MM.1S (cell line): ENCODE data around the gene GJB5.

Experiments used
- EZH2 ChIP-seq: fragments of 300-600 bp; sonication (generic); optimal IDR thresholded peaks from 2 replicates; pipeline ENCODE3; 2017; ENCODE audit warnings: low read depth, mild to moderate bottlenecking, antibody characterized with exemption, low read length, mixed read lengths
- EZH2phosphoT487 ChIP-seq: fragments of 300-600 bp; sonication (generic); IDR thresholded peaks from 2 replicates; pipeline ENCODE4 v1.6.1; 2018; ENCODE audit warnings: antibody characterized with exemption, low read length
- TF ChIP-seq, protein P1 (sequence below): fragments of 300-600 bp; sonication (generic); IDR thresholded peaks from 2 replicates; pipeline ENCODE4 v1.5.1; 2016; ENCODE audit warnings: antibody characterized with exemption, low read length, mixed read lengths

DNA sequence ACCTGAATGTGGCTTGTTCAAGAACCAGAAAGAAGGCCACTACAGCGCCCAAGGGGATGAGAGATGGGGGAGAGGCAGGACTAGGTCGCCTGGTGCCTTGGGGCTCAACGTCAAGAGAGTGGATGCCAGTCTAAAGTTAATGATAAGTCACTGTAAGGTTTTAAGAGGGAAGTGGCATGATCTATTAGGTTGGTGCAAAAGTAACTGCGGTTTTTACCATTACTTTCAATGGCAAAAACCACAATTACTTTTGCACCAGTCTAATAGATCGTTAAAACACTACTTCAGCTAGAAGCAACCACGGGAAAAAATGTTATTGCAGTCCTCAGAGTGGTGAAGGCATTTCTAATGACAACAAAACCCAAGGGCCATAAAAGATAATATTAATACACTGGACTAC is 23.5 kb downstream of the GJB5 start:
- no peak for TF ChIP-seq EZH2
- TF ChIP-seq, protein P1, sequence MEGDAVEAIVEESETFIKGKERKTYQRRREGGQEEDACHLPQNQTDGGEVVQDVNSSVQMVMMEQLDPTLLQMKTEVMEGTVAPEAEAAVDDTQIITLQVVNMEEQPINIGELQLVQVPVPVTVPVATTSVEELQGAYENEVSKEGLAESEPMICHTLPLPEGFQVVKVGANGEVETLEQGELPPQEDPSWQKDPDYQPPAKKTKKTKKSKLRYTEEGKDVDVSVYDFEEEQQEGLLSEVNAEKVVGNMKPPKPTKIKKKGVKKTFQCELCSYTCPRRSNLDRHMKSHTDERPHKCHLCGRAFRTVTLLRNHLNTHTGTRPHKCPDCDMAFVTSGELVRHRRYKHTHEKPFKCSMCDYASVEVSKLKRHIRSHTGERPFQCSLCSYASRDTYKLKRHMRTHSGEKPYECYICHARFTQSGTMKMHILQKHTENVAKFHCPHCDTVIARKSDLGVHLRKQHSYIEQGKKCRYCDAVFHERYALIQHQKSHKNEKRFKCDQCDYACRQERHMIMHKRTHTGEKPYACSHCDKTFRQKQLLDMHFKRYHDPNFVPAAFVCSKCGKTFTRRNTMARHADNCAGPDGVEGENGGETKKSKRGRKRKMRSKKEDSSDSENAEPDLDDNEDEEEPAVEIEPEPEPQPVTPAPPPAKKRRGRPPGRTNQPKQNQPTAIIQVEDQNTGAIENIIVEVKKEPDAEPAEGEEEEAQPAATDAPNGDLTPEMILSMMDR: no peak
- TF ChIP-seq EZH2phosphoT487: no peak
